Measurements from ENCODE around the gene VPS72.
"Not testable (repeated sequence)": the region's sequence is repeated elsewhere in the genome, so short reads cannot be mapped to it uniquely, and the experiment has no call there.

Gene VPS72

DNA sequence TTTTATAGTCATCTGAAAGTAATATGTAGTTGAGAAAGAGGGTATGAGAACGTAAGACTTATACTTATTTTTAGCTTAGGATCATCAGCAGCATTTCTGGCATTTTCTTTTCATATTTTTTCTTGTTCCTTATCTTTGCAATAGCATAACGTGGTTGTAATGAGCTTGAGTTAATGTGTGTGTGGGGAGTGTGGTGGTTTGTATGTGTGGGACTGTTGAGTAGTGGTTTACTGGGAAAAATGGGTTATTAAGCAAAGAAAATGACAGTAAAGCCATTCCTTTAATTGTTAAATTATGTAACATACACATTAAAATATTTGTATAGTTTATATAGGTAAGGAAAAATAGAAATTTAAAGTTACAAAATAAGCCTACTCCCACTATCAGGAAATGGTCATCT, 23.6 kb upstream of the VPS72 start:
- peaks cover 5 to 18% (median 9%) of the 10 kb centered on the region in 4 experiments for H3K36me3 ChIP-seq (ENCODE audit: control insufficient read depth in 4 of 4, insufficient read depth in 4 of 4, low read length in 3 of 4)
- H3K9me3 ChIP-seq (ENCODE audit: control extremely low read depth in 1 of 5, control insufficient read depth in 4 of 5, insufficient read depth in 2 of 5, low read depth in 1 of 5, low read length in 4 of 5), result no peaks in the 10 kb centered on the region
- ChIA-PET POLR2A (no interaction called here), CTCF (interaction anchor here (1.0 kb wide), 1 partner anchor 14 kb away, joined by 4 read pairs; no protein-coding TSS in a partner anchor)
- no peak for DNase-seq
- no peak overlapping the region for H3K27ac ChIP-seq (ENCODE audit: insufficient read depth in 1 of 2, low read depth in 1 of 2, low read length in 2 of 2, poor library complexity in 1 of 2, severe bottlenecking in 2 of 2)
- no peaks in the 10 kb centered on the region for H3K4me1 ChIP-seq (ENCODE audit: control extremely low read depth in 1 of 4, control insufficient read depth in 4 of 4, insufficient read depth in 4 of 4, low read length in 3 of 4)
- WGBS (ENCODE audit: insufficient coverage), result no CpG with 5 or more reads among the region's 2 CpGs
- no peak overlapping the region for H3K4me3 ChIP-seq (ENCODE audit: control insufficient read depth in 1 of 7, extremely low read depth in 1 of 7, insufficient read depth in 4 of 7, low read depth in 2 of 7, low read length in 6 of 7)
- H3K27me3 ChIP-seq (replicated peaks in 2 of 5; ENCODE audit: control insufficient read depth in 4 of 5, insufficient read depth in 5 of 5, low read length in 4 of 5), result no peaks in the 10 kb centered on the region

DNA sequence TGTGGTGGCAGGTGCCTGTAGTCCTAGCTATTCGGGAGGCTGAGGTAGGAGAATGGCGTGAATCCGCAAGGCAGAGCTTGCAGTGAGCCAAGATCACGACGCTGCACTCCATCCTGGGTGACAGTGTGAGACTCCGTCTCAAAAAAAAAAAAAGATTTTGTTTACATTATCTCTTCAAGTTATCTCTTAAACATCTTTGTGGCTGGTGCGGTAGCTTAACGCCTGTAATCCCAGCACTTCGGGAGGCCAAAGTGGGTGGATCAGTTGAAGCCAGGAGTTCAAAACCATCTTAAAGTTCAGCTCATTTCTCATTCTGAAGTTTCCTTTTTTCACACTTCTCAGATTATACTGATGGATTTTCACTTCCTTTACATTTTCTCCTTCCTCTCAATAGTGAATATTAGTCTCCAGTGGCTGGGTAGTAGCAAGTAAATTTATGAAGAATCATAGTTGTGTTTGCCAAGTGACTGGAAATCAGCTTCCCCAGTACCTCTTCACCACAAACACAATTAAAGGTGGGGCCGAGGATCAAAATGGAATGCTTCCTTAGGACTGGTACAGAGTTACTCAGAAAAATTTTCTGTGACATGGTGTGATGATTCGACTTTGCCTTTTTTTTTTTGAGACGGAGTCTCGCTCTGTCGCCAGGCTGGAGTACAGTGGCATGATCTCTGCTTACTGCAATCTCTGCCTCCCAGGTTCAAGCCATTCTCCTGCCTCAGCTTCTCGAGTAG, 22.1 kb upstream of the VPS72 start:
- 95% methylated on average over 7 of the region's 15 CpGs for WGBS (ENCODE audit: insufficient coverage)
- DNase-seq, result no peak
- Histone ChIP-seq H3K4me1 (ENCODE audit: control extremely low read depth in 1 of 4, control insufficient read depth in 4 of 4, insufficient read depth in 4 of 4, low read length in 3 of 4) (no peaks in the 10 kb centered on the region), H3K27ac (ENCODE audit: insufficient read depth in 1 of 2, low read depth in 1 of 2, low read length in 2 of 2, poor library complexity in 1 of 2, severe bottlenecking in 2 of 2) (no peak overlapping the region), H3K27me3 (replicated peaks in 2 of 5; ENCODE audit: control insufficient read depth in 4 of 5, insufficient read depth in 5 of 5, low read length in 4 of 5) (no peaks in the 10 kb centered on the region), H3K36me3 (ENCODE audit: control insufficient read depth in 4 of 4, insufficient read depth in 4 of 4, low read length in 3 of 4) (peaks cover 5 to 26% (median 16%) of the 10 kb centered on the region in 4 experiments), H3K9me3 (ENCODE audit: control extremely low read depth in 1 of 5, control insufficient read depth in 4 of 5, insufficient read depth in 2 of 5, low read depth in 1 of 5, low read length in 4 of 5) (no peaks in the 10 kb centered on the region), H3K4me3 (ENCODE audit: control insufficient read depth in 1 of 7, extremely low read depth in 1 of 7, insufficient read depth in 4 of 7, low read depth in 2 of 7, low read length in 6 of 7) (no peak overlapping the region)
- ChIA-PET POLR2A (no interaction called here), CTCF (interaction anchor here (0.6 to 1.9 kb wide), 9 partner anchors 13 to 1803 kb away, joined by 3 to 6 read pairs (median 3); no protein-coding TSS in a partner anchor)

DNA sequence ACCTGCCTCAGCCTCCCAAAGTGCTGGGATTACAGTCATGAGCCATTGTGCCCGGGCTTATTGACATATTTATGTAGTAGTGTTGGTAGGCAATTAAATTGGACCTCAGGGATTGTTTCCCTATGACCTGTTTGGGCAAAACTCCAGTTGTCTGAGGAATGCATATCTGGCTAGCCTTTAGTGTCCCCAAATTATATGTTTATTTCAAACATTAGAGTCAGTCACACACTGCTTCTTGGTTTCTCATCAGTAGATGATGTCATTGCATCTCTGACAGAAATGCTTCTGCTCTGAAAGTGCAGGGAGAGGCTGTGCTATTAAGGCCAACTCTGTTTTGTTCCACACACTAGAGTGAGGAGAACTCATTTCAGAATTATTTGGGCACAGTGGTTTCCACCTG, 20.8 kb upstream of the VPS72 start:
- H3K27ac ChIP-seq (ENCODE audit: insufficient read depth in 1 of 2, low read depth in 1 of 2, low read length in 2 of 2, poor library complexity in 1 of 2, severe bottlenecking in 2 of 2), result no peak overlapping the region
- H3K36me3 ChIP-seq (ENCODE audit: control insufficient read depth in 4 of 4, insufficient read depth in 4 of 4, low read length in 3 of 4), result peaks cover 6 to 33% (median 21%) of the 10 kb centered on the region in 4 experiments
- H3K4me1 ChIP-seq (ENCODE audit: control extremely low read depth in 1 of 4, control insufficient read depth in 4 of 4, insufficient read depth in 4 of 4, low read length in 3 of 4), result no peaks in the 10 kb centered on the region
- ChIA-PET CTCF (interaction anchor here (1.2 kb wide), 1 partner anchor 16 kb away, joined by 3 read pairs; no protein-coding TSS in a partner anchor), POLR2A (no interaction called here)
- H3K9me3 ChIP-seq (ENCODE audit: control extremely low read depth in 1 of 5, control insufficient read depth in 4 of 5, insufficient read depth in 2 of 5, low read depth in 1 of 5, low read length in 4 of 5), result no peaks in the 10 kb centered on the region
- no peaks in the 10 kb centered on the region for H3K27me3 ChIP-seq (replicated peaks in 2 of 5; ENCODE audit: control insufficient read depth in 4 of 5, insufficient read depth in 5 of 5, low read length in 4 of 5)
- DNase-seq, result no peak
- WGBS (ENCODE audit: insufficient coverage), result 80% methylated on average over 1 of the region's 1 CpG
- H3K4me3 ChIP-seq (ENCODE audit: control insufficient read depth in 1 of 7, extremely low read depth in 1 of 7, insufficient read depth in 4 of 7, low read depth in 2 of 7, low read length in 6 of 7), result no peak overlapping the region

GRCh38 chr1:151205381-151205965, 15.5 kb upstream of the VPS72 start:
- not testable (repeated sequence) for H3K27ac ChIP-seq (ENCODE audit: insufficient read depth in 1 of 2, low read depth in 1 of 2, low read length in 2 of 2, poor library complexity in 1 of 2, severe bottlenecking in 2 of 2); H3K27me3 ChIP-seq (replicated peaks in 2 of 5; ENCODE audit: control insufficient read depth in 4 of 5, insufficient read depth in 5 of 5, low read length in 4 of 5); DNase-seq; H3K9me3 ChIP-seq (ENCODE audit: control extremely low read depth in 1 of 5, control insufficient read depth in 4 of 5, insufficient read depth in 2 of 5, low read depth in 1 of 5, low read length in 4 of 5); H3K4me3 ChIP-seq (ENCODE audit: control insufficient read depth in 1 of 7, extremely low read depth in 1 of 7, insufficient read depth in 4 of 7, low read depth in 2 of 7, low read length in 6 of 7)
- 98% methylated on average over 12 of the region's 12 CpGs for WGBS (ENCODE audit: insufficient coverage)
- Histone ChIP-seq H3K4me1 (ENCODE audit: control extremely low read depth in 1 of 4, control insufficient read depth in 4 of 4, insufficient read depth in 4 of 4, low read length in 3 of 4) (peaks cover 4 to 21% (median 16%) of the 10 kb centered on the region in 4 experiments), H3K36me3 (ENCODE audit: control insufficient read depth in 4 of 4, insufficient read depth in 4 of 4, low read length in 3 of 4) (peaks cover 8 to 33% (median 21%) of the 10 kb centered on the region in 4 experiments)
- ChIA-PET POLR2A (interaction anchor here (0.6 kb wide), 1 partner anchor 14 kb away, joined by 3 read pairs; no protein-coding TSS in a partner anchor), CTCF (interaction anchor here (0.7 kb wide), 1 partner anchor 45 kb away, joined by 3 read pairs; no protein-coding TSS in a partner anchor)

DNA sequence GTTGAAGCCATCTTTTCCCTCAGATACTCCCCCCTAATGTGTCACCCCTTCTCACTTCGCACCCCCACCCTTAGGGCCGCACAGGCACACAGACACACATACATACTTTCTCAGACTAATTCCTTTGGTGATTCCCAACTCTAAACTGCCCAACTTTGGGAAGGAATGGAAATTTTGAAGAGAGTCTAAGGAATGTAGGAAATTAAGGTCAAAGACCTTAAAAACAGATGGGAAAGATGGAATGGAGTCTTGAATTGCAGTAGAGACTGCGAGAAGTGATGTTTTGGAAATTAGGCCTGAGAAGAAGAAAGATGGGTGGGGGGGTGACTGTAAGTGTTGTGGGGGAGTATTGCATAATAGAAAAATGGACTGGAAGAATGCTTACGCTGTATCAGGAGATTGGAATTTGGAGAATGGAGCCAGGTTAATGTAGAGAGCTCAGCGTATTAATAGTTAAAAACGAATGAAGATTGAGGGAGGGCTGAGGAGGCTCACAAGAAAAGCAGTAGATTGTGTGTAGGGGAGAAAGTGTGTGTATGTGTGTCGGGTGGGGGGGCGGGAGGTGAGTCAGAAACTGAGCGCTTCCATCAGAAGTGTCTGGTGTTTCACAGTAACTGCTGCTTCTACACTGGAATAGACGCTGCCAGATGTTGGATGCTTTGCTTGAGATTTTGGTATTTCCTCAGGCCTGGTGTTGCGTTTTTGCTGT, 10.0 kb upstream of the VPS72 start:
- Histone ChIP-seq H3K27me3 (replicated peaks in 2 of 5; ENCODE audit: control insufficient read depth in 4 of 5, insufficient read depth in 5 of 5, low read length in 4 of 5) (no peaks in the 10 kb centered on the region), H3K27ac (ENCODE audit: insufficient read depth in 1 of 2, low read depth in 1 of 2, low read length in 2 of 2, poor library complexity in 1 of 2, severe bottlenecking in 2 of 2) (peak overlapping the region in 1 of 2 experiments; percentile 92), H3K4me3 (ENCODE audit: control insufficient read depth in 1 of 7, extremely low read depth in 1 of 7, insufficient read depth in 4 of 7, low read depth in 2 of 7, low read length in 6 of 7) (peak overlapping the region in 6 of 7 experiments; percentile 80 to 100 (median 96)), H3K36me3 (ENCODE audit: control insufficient read depth in 4 of 4, insufficient read depth in 4 of 4, low read length in 3 of 4) (peaks cover 0 to 10% (median 6%) of the 10 kb centered on the region in 4 experiments), H3K4me1 (ENCODE audit: control extremely low read depth in 1 of 4, control insufficient read depth in 4 of 4, insufficient read depth in 4 of 4, low read length in 3 of 4) (peaks cover 15 to 43% (median 34%) of the 10 kb centered on the region in 4 experiments), H3K9me3 (ENCODE audit: control extremely low read depth in 1 of 5, control insufficient read depth in 4 of 5, insufficient read depth in 2 of 5, low read depth in 1 of 5, low read length in 4 of 5) (no peaks in the 10 kb centered on the region)
- peak in 2 of 3 donors; percentile 26 to 33 for DNase-seq
- ChIA-PET CTCF (interaction anchor here (1.0 to 1.4 kb wide), 4 partner anchors 18 to 52 kb away, joined by 3 to 4 read pairs (median 4); no protein-coding TSS in a partner anchor), POLR2A (no interaction called here)
- 91% methylated on average over 6 of the region's 11 CpGs for WGBS (ENCODE audit: insufficient coverage)

DNA sequence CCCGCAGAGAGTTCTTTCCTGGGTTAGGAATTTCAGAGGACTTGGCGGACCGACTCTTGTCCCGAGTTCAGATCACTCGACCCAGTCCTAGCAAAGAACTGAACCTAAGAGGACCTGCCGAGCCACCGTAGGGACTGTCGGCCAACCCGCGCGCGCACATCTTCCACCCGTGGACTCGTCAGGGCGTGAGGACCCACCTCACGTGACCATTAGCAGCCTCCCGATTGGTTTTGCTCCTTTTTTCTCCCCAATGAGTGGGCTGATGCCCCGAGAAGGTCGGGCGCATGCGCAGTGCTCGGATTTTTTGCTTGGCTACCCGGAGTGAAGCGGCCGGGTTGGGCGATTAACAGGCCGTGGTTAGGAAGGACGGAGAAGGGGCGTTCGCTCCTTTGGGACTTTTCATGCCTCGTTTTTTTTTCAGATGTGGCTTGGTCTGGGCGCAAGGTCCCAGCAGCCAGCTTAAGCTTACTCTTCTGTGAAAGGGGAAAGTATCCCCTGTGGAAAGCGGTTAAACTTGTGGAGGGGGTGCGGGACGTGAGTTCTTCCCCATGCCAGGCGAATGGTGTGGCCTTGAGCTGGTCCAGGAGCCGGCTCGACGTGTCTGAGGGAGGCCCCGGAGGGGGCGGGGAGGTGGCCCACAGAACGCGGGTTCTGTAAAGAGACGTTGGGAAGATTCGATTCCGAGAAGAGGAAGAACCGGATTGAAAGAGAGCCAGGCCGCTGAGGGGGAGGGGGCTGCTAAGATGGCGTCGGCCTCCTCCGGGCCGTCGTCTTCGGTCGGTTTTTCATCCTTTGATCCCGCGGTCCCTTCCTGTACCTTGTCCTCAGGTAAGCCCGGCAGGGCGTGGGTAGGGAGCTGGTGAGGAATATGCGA, 8.5 kb upstream of the VPS72 start, which contains the start of gene PIP5K1A:
PIP5K1A (plus strand) TSS at position 299 of the 874 bp plus-strand sequence; CDS start at position 744, 445 bp downstream.
- peak; percentile 98 to 99 (median 99) for DNase-seq
- Histone ChIP-seq H3K4me1 (ENCODE audit: control extremely low read depth in 1 of 4, control insufficient read depth in 4 of 4, insufficient read depth in 4 of 4, low read length in 3 of 4) (peaks cover 15 to 43% (median 34%) of the 10 kb centered on the region in 4 experiments), H3K36me3 (ENCODE audit: control insufficient read depth in 4 of 4, insufficient read depth in 4 of 4, low read length in 3 of 4) (peaks cover 0 to 9% (median 3%) of the 10 kb centered on the region in 4 experiments), H3K9me3 (ENCODE audit: control extremely low read depth in 1 of 5, control insufficient read depth in 4 of 5, insufficient read depth in 2 of 5, low read depth in 1 of 5, low read length in 4 of 5) (no peaks in the 10 kb centered on the region), H3K4me3 (ENCODE audit: control insufficient read depth in 1 of 7, extremely low read depth in 1 of 7, insufficient read depth in 4 of 7, low read depth in 2 of 7, low read length in 6 of 7) (peak within 1 kb of the TSS; percentile 80 to 100 (median 98)), H3K27ac (ENCODE audit: insufficient read depth in 1 of 2, low read depth in 1 of 2, low read length in 2 of 2, poor library complexity in 1 of 2, severe bottlenecking in 2 of 2) (peak within 1 kb of the TSS; percentile 79 to 92), H3K27me3 (replicated peaks in 2 of 5; ENCODE audit: control insufficient read depth in 4 of 5, insufficient read depth in 5 of 5, low read length in 4 of 5) (no peaks in the 10 kb centered on the region)
- ChIA-PET CTCF (interaction anchor here (0.9 to 1.3 kb wide), 7 partner anchors 14 to 53 kb away, joined by 3 to 5 read pairs (median 4); partner anchors contain the start of gene TNFAIP8L2), POLR2A (no interaction called here)
- 0% methylated on average over 50 of the region's 60 CpGs for WGBS (ENCODE audit: insufficient coverage)
